GM19468 (cell line): Measurements from ENCODE around the gene RMND1.
A peak's percentile ranks its signal among the peaks of the same experiment; 100 is the strongest.

Experiments
- ATAC-seq: cut with Tn5 transposase; IDR thresholded peaks from one replicate; pipeline ENCODE4 v1.9.1; 2021; ENCODE audit warnings: mild to moderate bottlenecking, moderate library complexity, moderate number of reproducible peaks; ENCODE audit not compliant: unreplicated experiment; ENCODE audit errors: extremely low read depth

RMND1 gene

GRCh38 chr6:151425561-151425960 lies 26.4 kb downstream of the RMND1 start:
- ATAC-seq = no peak

GRCh38 chr6:151422981-151423380 lies 28.9 kb downstream of the RMND1 start:
- ATAC-seq = no peak

GRCh38 chr6:151417477-151417876 lies 34.4 kb downstream of the RMND1 start:
- no peak for ATAC-seq

- ATAC-seq = no peak
Measured at GRCh38 chr6:151414641-151415260, 37.2 kb downstream of the RMND1 start.

GRCh38 chr6:151413372-151414145 lies 38.4 kb downstream of the RMND1 start:
- ATAC-seq = no peak

- no peak for ATAC-seq
Measured at GRCh38 chr6:151412909-151413308, 39.0 kb downstream of the RMND1 start.

- ATAC-seq = no peak
Measured at GRCh38 chr6:151409679-151410078, 42.2 kb downstream of the RMND1 start.

- peak; percentile 30 for ATAC-seq
Measured at GRCh38 chr6:151409260-151409659, 42.7 kb downstream of the RMND1 start.

- no peak for ATAC-seq
Measured at GRCh38 chr6:151408858-151409257, 43.1 kb downstream of the RMND1 start.

GRCh38 chr6:151403919-151404308 lies 48.0 kb downstream of the RMND1 start:
- ATAC-seq = no peak

GRCh38 chr6:151402228-151402627 lies 49.7 kb downstream of the RMND1 start:
- no peak for ATAC-seq

- no peak for ATAC-seq
Measured at GRCh38 chr6:151400473-151400872, 51.5 kb downstream of the RMND1 start.

- no peak for ATAC-seq
Measured at GRCh38 chr6:151399679-151400078, 52.2 kb downstream of the RMND1 start.

- no peak for ATAC-seq
Measured at GRCh38 chr6:151393410-151393809, 58.5 kb downstream of the RMND1 start.

GRCh38 chr6:151392427-151392826 lies 59.5 kb downstream of the RMND1 start:
- ATAC-seq = no peak

GRCh38 chr6:151391471-151392413 lies 60.2 kb downstream of the RMND1 start, which contains the start of gene ZBTB2:
TSS of gene ZBTB2 (minus strand) at chr6:151391559. CDS start at chr6:151373637, 17,922 bp downstream.
- no peak for ATAC-seq

- ATAC-seq = no peak
Measured at GRCh38 chr6:151390851-151391470, 61.0 kb downstream of the RMND1 start.

- peak; percentile 85 for ATAC-seq
Measured at GRCh38 chr6:151390276-151390850, 61.6 kb downstream of the RMND1 start.

- peak; percentile 56 for ATAC-seq
Measured at GRCh38 chr6:151389618-151390275, 62.2 kb downstream of the RMND1 start.
